PC-9 (cell line): ENCODE data around the gene TXNDC8.

Experiments
- CTCF ChIP-seq: fragments of 200-600 bp; sonication (generic); conservative IDR thresholded peaks from 2 replicates; pipeline ENCODE4 v1.6.1; 2017; ENCODE audit warnings: mixed run types, antibody characterized with exemption, mild to moderate bottlenecking, moderate library complexity
- EZH2 ChIP-seq: fragments of 200-600 bp; sonication (generic); IDR thresholded peaks from 2 replicates; pipeline ENCODE4 v1.8.0; 2017; ENCODE audit warnings: antibody characterized with exemption, low read depth

- TF ChIP-seq CTCF, result no peak
- TF ChIP-seq EZH2, result no peak
Observed at GRCh38 chr9:110258690-110259091, 79.0 kb downstream of the TXNDC8 start.
